ENCODE measurements around the gene DDX54. TPM values are rescaled to one million over a fixed set of nuclear protein-coding genes. Genes with fewer than 3 reads are reported as not detected.

Gene DDX54
- total RNA-seq, 1 donor from 2014 or later: 34.7 TPM

GRCh38 chr12:113174461-113175384 is 10.6 kb downstream of the DDX54 start:
- Histone ChIP-seq H3K4me1 (no peaks in the 10 kb centered on the region), H3K27ac (replicated peaks) (no peak overlapping the region), H3K9me3 (replicated peaks) (peaks cover 6% of the 10 kb centered on the region), H3K36me3 (peaks cover 100% of the 10 kb centered on the region), H3K4me3 (no peak overlapping the region), H3K27me3 (ENCODE audit: low read depth) (no peaks in the 10 kb centered on the region)
- peak; percentile 100 for TF ChIP-seq CTCF (IDR thresholded peaks at IDR 0.05; ENCODE audit: borderline replicate concordance)
- intact Hi-C loops (cut with micrococcal nuclease): loop anchor here (10.0 kb wide), 1 partner anchor 130 kb away; no protein-coding TSS in a partner anchor
- DNase-seq: peak; percentile 73

GRCh38 chr12:113173081-113173698 is 12.1 kb downstream of the DDX54 start:
- Histone ChIP-seq H3K4me3 (no peak overlapping the region), H3K36me3 (peaks cover 100% of the 10 kb centered on the region), H3K27ac (replicated peaks) (no peak overlapping the region), H3K9me3 (replicated peaks) (peaks cover 6% of the 10 kb centered on the region), H3K4me1 (no peaks in the 10 kb centered on the region), H3K27me3 (ENCODE audit: low read depth) (no peaks in the 10 kb centered on the region)
- no peak for DNase-seq
- no peak for TF ChIP-seq CTCF (IDR thresholded peaks at IDR 0.05; ENCODE audit: borderline replicate concordance)
- intact Hi-C loops (cut with micrococcal nuclease): loop anchor here (10.0 kb wide), 1 partner anchor 128 kb away; no protein-coding TSS in a partner anchor

GRCh38 chr12:113172185-113172584 is 13.1 kb downstream of the DDX54 start:
- Histone ChIP-seq H3K4me1 (no peaks in the 10 kb centered on the region), H3K27me3 (ENCODE audit: low read depth) (no peaks in the 10 kb centered on the region), H3K9me3 (replicated peaks) (peaks cover 3% of the 10 kb centered on the region), H3K36me3 (peaks cover 100% of the 10 kb centered on the region), H3K27ac (replicated peaks) (no peak overlapping the region), H3K4me3 (no peak overlapping the region)
- TF ChIP-seq CTCF (IDR thresholded peaks at IDR 0.05; ENCODE audit: borderline replicate concordance): no peak
- no peak for DNase-seq
- intact Hi-C loops (cut with micrococcal nuclease): loop anchor here (10.0 kb wide), 1 partner anchor 127 kb away; no protein-coding TSS in a partner anchor

- intact Hi-C loops (cut with micrococcal nuclease): loop anchor here (10.0 kb wide), 1 partner anchor 127 kb away; no protein-coding TSS in a partner anchor
- no peak for TF ChIP-seq CTCF (IDR thresholded peaks at IDR 0.05; ENCODE audit: borderline replicate concordance)
- Histone ChIP-seq H3K9me3 (replicated peaks) (no peaks in the 10 kb centered on the region), H3K4me3 (no peak overlapping the region), H3K27ac (replicated peaks) (no peak overlapping the region), H3K36me3 (peaks cover 100% of the 10 kb centered on the region), H3K4me1 (no peaks in the 10 kb centered on the region), H3K27me3 (ENCODE audit: low read depth) (no peaks in the 10 kb centered on the region)
- DNase-seq: no peak
These were observed 13.7 kb downstream of the DDX54 start for GRCh38 chr12:113171543-113171942.

- peaks cover 100% of the 10 kb centered on the region for H3K36me3 ChIP-seq
- H3K4me1 ChIP-seq: no peaks in the 10 kb centered on the region
- DNase-seq: no peak
- H3K9me3 ChIP-seq (replicated peaks): no peaks in the 10 kb centered on the region
- no peak overlapping the region for H3K27ac ChIP-seq (replicated peaks)
- H3K4me3 ChIP-seq: no peak overlapping the region
- no peaks in the 10 kb centered on the region for H3K27me3 ChIP-seq (ENCODE audit: low read depth)
- intact Hi-C loops (cut with micrococcal nuclease): loop anchor here (10.0 kb wide), 1 partner anchor 126 kb away; no protein-coding TSS in a partner anchor
- no peak for TF ChIP-seq CTCF (IDR thresholded peaks at IDR 0.05; ENCODE audit: borderline replicate concordance)
These were observed 14.4 kb downstream of the DDX54 start for GRCh38 chr12:113170926-113171325.
